H9 (cell line): Measurements from ENCODE around the gene DTNB. TPM values are rescaled to one million over a fixed set of nuclear protein-coding genes. Genes with fewer than 3 reads are reported as not detected.

Experiments used
- DNase-seq: peaks from one replicate; pipeline ENCODE4 v3.0.0-alpha.2; 2017
- H2AFZ ChIP-seq: one replicate; pipeline ENCODE4 v1.6.1; 2013; ENCODE audit warnings: mild to moderate bottlenecking, low read length, control low read depth, moderate library complexity
- H2AK5ac ChIP-seq: 2 replicates; pipeline ENCODE4 v1.6.1; 2013; ENCODE audit warnings: low read length, control low read depth, mixed read lengths; ENCODE audit not compliant: insufficient read length
- H2BK120ac ChIP-seq: one replicate; pipeline ENCODE4 v1.6.1; 2013; ENCODE audit warnings: low read depth, mild to moderate bottlenecking, low read length, control low read depth, inconsistent platforms; ENCODE audit not compliant: poor library complexity, severe bottlenecking
- H2BK12ac ChIP-seq: 2 replicates; pipeline ENCODE4 v1.6.1; 2013; ENCODE audit warnings: low read length, control low read depth, mixed read lengths, low read depth; ENCODE audit not compliant: insufficient read length
- H2BK15ac ChIP-seq: 2 replicates; pipeline ENCODE4 v1.6.1; 2013; ENCODE audit warnings: low read depth, low read length, control low read depth
- H2BK20ac ChIP-seq: one replicate; pipeline ENCODE4 v1.6.1; 2013; ENCODE audit warnings: low read depth, mild to moderate bottlenecking, low read length, control low read depth, inconsistent platforms; ENCODE audit not compliant: poor library complexity, severe bottlenecking
- H2BK5ac ChIP-seq: 2 replicates; pipeline ENCODE4 v1.6.1; 2013; ENCODE audit warnings: low read length, control low read depth, mixed read lengths; ENCODE audit not compliant: insufficient read length
- H3K14ac ChIP-seq: 2 replicates; pipeline ENCODE4 v1.6.1; 2013; ENCODE audit warnings: low read length, control low read depth; ENCODE audit not compliant: insufficient read depth
- H3K18ac ChIP-seq: 2 replicates; pipeline ENCODE4 v1.6.1; 2013; ENCODE audit warnings: low read depth, mild to moderate bottlenecking, mixed read lengths, low read length, control low read depth; ENCODE audit not compliant: insufficient read length
- H3K23ac ChIP-seq: 2 replicates; pipeline ENCODE4 v1.6.1; 2013; ENCODE audit warnings: low read length, control low read depth, mixed read lengths, low read depth; ENCODE audit not compliant: insufficient read length
- H3K23me2 ChIP-seq: 2 replicates; pipeline ENCODE4 v1.6.1; 2013; ENCODE audit warnings: low read depth, mild to moderate bottlenecking, mixed read lengths, low read length, control low read depth; ENCODE audit not compliant: insufficient read length, poor library complexity, severe bottlenecking
- H3K27ac ChIP-seq: 2 replicates; pipeline ENCODE4 v1.5.1; 2013; ENCODE audit warnings: low read length, control low read depth, mixed read lengths, low read depth; ENCODE audit not compliant: insufficient read length
- H3K27me3 ChIP-seq: 2 replicates; pipeline ENCODE4 v1.6.1; 2013; ENCODE audit warnings: low read length, control low read depth, inconsistent platforms; ENCODE audit not compliant: insufficient read depth
- H3K4ac ChIP-seq: 2 replicates; pipeline ENCODE4 v1.6.1; 2013; ENCODE audit warnings: low read depth, mild to moderate bottlenecking, control low read depth, inconsistent platforms, low read length, moderate library complexity
- H3K4me1 ChIP-seq: 2 replicates; pipeline ENCODE4 v1.6.1; 2013; ENCODE audit warnings: low read length, control low read depth, inconsistent platforms; ENCODE audit not compliant: insufficient read depth
- H3K4me2 ChIP-seq: 2 replicates; pipeline ENCODE4 v1.6.1; 2013; ENCODE audit warnings: low read length, control low read depth, mixed read lengths; ENCODE audit not compliant: insufficient read length, insufficient read depth
- H3K56ac ChIP-seq: 2 replicates; pipeline ENCODE4 v1.6.1; 2013; ENCODE audit warnings: low read depth, mild to moderate bottlenecking, mixed read lengths, low read length, control low read depth; ENCODE audit not compliant: insufficient read length
- H3K79me1 ChIP-seq: 2 replicates; pipeline ENCODE4 v1.6.1; 2013; ENCODE audit warnings: low read depth, mild to moderate bottlenecking, moderate library complexity, low read length, control low read depth, inconsistent platforms; ENCODE audit not compliant: insufficient read depth, poor library complexity, severe bottlenecking
- H3K79me2 ChIP-seq: 2 replicates; pipeline ENCODE4 v1.6.1; 2013; ENCODE audit warnings: low read length, control low read depth, inconsistent platforms; ENCODE audit not compliant: insufficient read depth
- H3K9ac ChIP-seq: 2 replicates; pipeline ENCODE4 v1.6.1; 2013; ENCODE audit warnings: low read length, control low read depth, mixed read lengths; ENCODE audit not compliant: insufficient read length; ENCODE audit errors: extremely low read depth
- H3K9me3 ChIP-seq: one replicate; pipeline ENCODE4 v1.6.1; 2013; ENCODE audit warnings: low read depth, low read length, inconsistent platforms; ENCODE audit not compliant: control insufficient read depth
- H3T11ph ChIP-seq: one replicate; pipeline ENCODE4 v1.6.1; 2013; ENCODE audit warnings: mild to moderate bottlenecking, low read length, control low read depth, inconsistent platforms
- H4K20me1 ChIP-seq: one replicate; pipeline ENCODE4 v1.6.1; 2013; ENCODE audit not compliant: control insufficient read depth, insufficient read length, insufficient read depth
- H4K5ac ChIP-seq: 2 replicates; pipeline ENCODE4 v1.6.1; 2013; ENCODE audit warnings: low read depth, mild to moderate bottlenecking, mixed read lengths, low read length, control low read depth; ENCODE audit not compliant: insufficient read length
- H4K8ac ChIP-seq: replicated peaks from 2 replicates; pipeline ENCODE4 v1.6.1; 2013; ENCODE audit warnings: low read length, control low read depth, mixed read lengths, low read depth; ENCODE audit not compliant: insufficient read length
- H4K91ac ChIP-seq: 2 replicates; pipeline ENCODE4 v1.6.1; 2013; ENCODE audit warnings: low read depth, mild to moderate bottlenecking, moderate library complexity, mixed read lengths, low read length, control low read depth; ENCODE audit not compliant: insufficient read length
- H3K27ac Mint-ChIP-seq, 3 experiments: 2 replicates in 2 of 3; 3 replicates in 1 of 3; pipeline ENCODE4 v1.8.0; 2020 to 2021; ENCODE audit warnings: mixed read lengths in 3 of 3, mild to moderate bottlenecking in 1 of 3, moderate library complexity in 1 of 3
- H3K27me3 Mint-ChIP-seq: 2 replicates; pipeline ENCODE4 v1.8.0; 2021; ENCODE audit warnings: low read depth, mild to moderate bottlenecking, moderate library complexity, mixed read lengths
- H3K36me3 Mint-ChIP-seq, 3 experiments: 2 replicates in 2 of 3; 3 replicates in 1 of 3; pipeline ENCODE4 v1.8.0; 2020 to 2021; ENCODE audit warnings: low read depth in 3 of 3, mixed read lengths in 3 of 3; ENCODE audit not compliant: insufficient read depth in 1 of 3
- H3K4me1 Mint-ChIP-seq, 2 experiments: 2 replicates each; pipeline ENCODE4 v1.8.0; 2020; ENCODE audit warnings: mixed read lengths in 2 of 2
- H3K4me3 Mint-ChIP-seq, 2 experiments: 2 replicates in 1 of 2; 3 replicates in 1 of 2; pipeline ENCODE4 v1.8.0; 2020 to 2021; ENCODE audit warnings: mild to moderate bottlenecking in 2 of 2, mixed read lengths in 2 of 2, moderate library complexity in 1 of 2
- H3K9me3 Mint-ChIP-seq, 2 experiments: 2 replicates in 1 of 2; 3 replicates in 1 of 2; pipeline ENCODE4 v1.8.0; 2020; ENCODE audit warnings: mild to moderate bottlenecking in 2 of 2, mixed read lengths in 2 of 2, moderate library complexity in 1 of 2
- CTCF ChIP-seq: fragments of 200-600 bp; sonication (generic); conservative IDR thresholded peaks from 3 replicates; pipeline ENCODE4 v1.8.0; 2021; ENCODE audit warnings: antibody characterized with exemption, mild to moderate bottlenecking
- WGBS: extraction: QIAGEN DNeasy Blood & Tissue Kit; methylation state at CpG from one replicate; pipeline ENCODE4 v1.1.7; 2013; ENCODE audit warnings: missing lambda C conversion rate, low lambda C conversion rate, mixed read lengths; ENCODE audit not compliant: insufficient read length; ENCODE audit errors: extremely low coverage; 5-methylcytosine and 5-hydroxymethylcytosine counted together
- total RNA-seq: library from RNA; stranded (reverse); gene quantifications from 2 replicates; pipeline ENCODE4 v1.2.1, GENCODE V29; 2021

DTNB gene
- total RNA-seq, 1 experiment from 2014 or later, result 26.7 TPM

DNA sequence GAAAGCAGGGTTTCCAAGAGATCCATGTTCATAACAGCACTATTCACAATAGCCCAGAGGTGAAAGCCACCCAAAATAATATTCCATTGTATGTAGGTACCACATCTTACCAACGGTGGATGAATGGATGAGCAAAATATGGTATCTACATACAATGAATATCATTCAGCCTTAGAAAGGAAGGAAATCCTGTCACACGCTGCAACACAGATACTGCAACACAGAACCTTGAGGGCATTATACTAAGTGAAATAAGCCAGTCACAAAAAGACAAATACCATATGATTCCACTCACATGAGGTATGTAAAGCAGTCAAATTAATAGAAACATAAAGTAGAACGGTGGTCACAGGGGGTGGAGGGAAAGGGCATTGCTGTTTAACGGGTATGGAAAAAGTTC, 155.7 kb downstream of the DTNB start:
- Mint-ChIP-seq H3K4me1 (peaks cover 8 to 11% of the 10 kb centered on the region in 2 experiments), H3K36me3 (peaks cover 0 to 2% (median 0%) of the 10 kb centered on the region in 3 experiments; a peak in 3 of 7 replicates), H3K27me3 (no peaks in the 10 kb centered on the region), H3K27ac (no peak overlapping the region), H3K4me3 (no peak overlapping the region), H3K9me3 (no peaks in the 10 kb centered on the region)
- Histone ChIP-seq H2BK15ac (no peak overlapping the region), H4K20me1 (no peaks in the 10 kb centered on the region), H3K4me2 (no peak overlapping the region), H3K23ac (no peak overlapping the region), H3K18ac (no peak overlapping the region), H3K27ac (no peak overlapping the region), H4K91ac (no peak overlapping the region), H3K9me3 (no peaks in the 10 kb centered on the region), H2AK5ac (no peak overlapping the region), H2BK5ac (no peak overlapping the region), H3K4me1 (no peaks in the 10 kb centered on the region), H4K8ac (no peak overlapping the region), H2BK120ac (no peak overlapping the region), H3K56ac (no peak overlapping the region), H3K23me2 (no peaks in the 10 kb centered on the region), H3K14ac (no peak overlapping the region), H4K5ac (no peak overlapping the region), H2AFZ (no peak overlapping the region), H2BK12ac (no peak overlapping the region), H3K27me3 (no peaks in the 10 kb centered on the region), H3K79me1 (no peaks in the 10 kb centered on the region), H3T11ph (no peak overlapping the region), H3K9ac (no peak overlapping the region), H3K79me2 (no peaks in the 10 kb centered on the region), H3K4ac (no peak overlapping the region), H2BK20ac (no peak overlapping the region)
- no peak for TF ChIP-seq CTCF
- WGBS, result no CpG with 5 or more reads among the region's 4 CpGs
- no peak for DNase-seq
